ENCODE data around the gene CACNA1S. TPM values are rescaled to one million over a fixed set of nuclear protein-coding genes. Genes with fewer than 3 reads are reported as not detected.

The CACNA1S gene
- total and polyA plus RNA-seq, 12 donors = under 0.01 to 0.09 (median 0.05) TPM; not detected in 7

- peaks cover 0 to 71% (median 16%) of the 10 kb centered on the region in 9 donors for H3K36me3 ChIP-seq
- no peaks in the 10 kb centered on the region for H3K9me3 ChIP-seq
- H3K27me3 ChIP-seq = no peaks in the 10 kb centered on the region
- peaks cover 0 to 16% (median 5%) of the 10 kb centered on the region in 9 donors for H3K4me1 ChIP-seq
- H3K4me3 ChIP-seq = no peak overlapping the region
- no peak overlapping the region for H3K27ac ChIP-seq
- TF ChIP-seq CTCF (IDR thresholded peaks at IDR 0.05) = no peak
- DNase-seq (no peak), ATAC-seq (no peak)
- intact Hi-C loops (cut with DNase I) = no loop called here
- 92 to 95% methylated on average over 7 of the region's 7 CpGs for WGBS, 2 donors
Observed at GRCh38 chr1:201137024-201137392, 24.8 kb upstream of the CACNA1S start.

- DNase-seq (no peak), ATAC-seq (no peak)
- WGBS, 2 donors = 78 to 80% methylated on average over 8 of the region's 8 CpGs
- Histone ChIP-seq H3K36me3 (peaks cover 0 to 65% (median 16%) of the 10 kb centered on the region in 9 donors), H3K9me3 (no peaks in the 10 kb centered on the region), H3K4me1 (peaks cover 0 to 14% (median 5%) of the 10 kb centered on the region in 9 donors), H3K27me3 (no peaks in the 10 kb centered on the region), H3K4me3 (no peak overlapping the region), H3K27ac (no peak overlapping the region)
- no peak for TF ChIP-seq CTCF (IDR thresholded peaks at IDR 0.05)
- intact Hi-C loops (cut with DNase I) = no loop called here
Observed at GRCh38 chr1:201136355-201137023, 24.3 kb upstream of the CACNA1S start.

GRCh38 chr1:201134405-201134804 lies 22.2 kb upstream of the CACNA1S start:
- no peak for DNase-seq
- H3K4me3 ChIP-seq = no peak overlapping the region
- peaks cover 0 to 44% (median 16%) of the 10 kb centered on the region in 9 donors for H3K36me3 ChIP-seq
- no peak overlapping the region for H3K27ac ChIP-seq
- no peak for ATAC-seq
- 95% methylated on average over 6 of the region's 6 CpGs for WGBS, 2 donors
- no peak for TF ChIP-seq CTCF (IDR thresholded peaks at IDR 0.05)
- H3K4me1 ChIP-seq = peaks cover 0 to 14% (median 5%) of the 10 kb centered on the region in 9 donors
- intact Hi-C loops (cut with DNase I) = no loop called here
- no peaks in the 10 kb centered on the region for H3K9me3 ChIP-seq
- H3K27me3 ChIP-seq = no peaks in the 10 kb centered on the region

GRCh38 chr1:201131398-201131797 lies 19.2 kb upstream of the CACNA1S start:
- 64 to 78% methylated on average over 4 of the region's 4 CpGs for WGBS, 2 donors
- Histone ChIP-seq H3K9me3 (no peaks in the 10 kb centered on the region), H3K36me3 (peaks cover 0 to 26% (median 15%) of the 10 kb centered on the region in 9 donors), H3K4me1 (no peaks in the 10 kb centered on the region), H3K27me3 (peaks cover 0 to 4% (median 0%) of the 10 kb centered on the region in 7 donors), H3K4me3 (no peak overlapping the region), H3K27ac (no peak overlapping the region)
- ATAC-seq (peak in 3 of 8 donors; percentile 17 to 36 (median 21)), DNase-seq (no peak)
- intact Hi-C loops (cut with DNase I) = no loop called here
- TF ChIP-seq CTCF (IDR thresholded peaks at IDR 0.05) = no peak
